Stimulated activated CD4-positive, alpha-beta T cell treated with anti-CD3 and anti-CD28 coated beads, Interleukin-12 subunit alpha, Interleukin-12 subunit beta, amount 100 ng/mL, for 24 hours (primary cell): ENCODE data around the gene SEC61A1.

Experiments used
- DNase-seq, 2 experiments: peaks; one replicate each; pipeline ENCODE4 v3.0.0-alpha.2; 2020; ENCODE audit warnings: low read depth in 2 of 2

SEC61A1 gene

GRCh38 chr3:128051837-128052594, at the start of gene SEC61A1:
Gene SEC61A1 (plus strand): TSS chr3:128052437. CDS start chr3:128052553, 116 bp downstream.
- DNase-seq, result peak; percentile 91

- DNase-seq, result no peak
These were observed 47.6 kb upstream of the SEC61A1 start for GRCh38 chr3:128004661-128005060.

GRCh38 chr3:128006061-128007032, 45.9 kb upstream of the SEC61A1 start:
- DNase-seq, result no peak

GRCh38 chr3:128007033-128007424, 45.2 kb upstream of the SEC61A1 start:
- DNase-seq, result no peak

GRCh38 chr3:128009952-128010846, 42.0 kb upstream of the SEC61A1 start:
- no peak for DNase-seq

GRCh38 chr3:128011140-128011539, 41.1 kb upstream of the SEC61A1 start:
- no peak for DNase-seq

- no peak for DNase-seq
These were observed 40.2 kb upstream of the SEC61A1 start for GRCh38 chr3:128012050-128012449.

GRCh38 chr3:128014548-128014947, 37.7 kb upstream of the SEC61A1 start:
- DNase-seq, result no peak

GRCh38 chr3:128016502-128016901, 35.7 kb upstream of the SEC61A1 start:
- DNase-seq, result no peak

GRCh38 chr3:128021768-128022372, 30.4 kb upstream of the SEC61A1 start:
- no peak for DNase-seq

GRCh38 chr3:128033102-128033501, 19.1 kb upstream of the SEC61A1 start:
- DNase-seq, result no peak

- no peak for DNase-seq
These were observed 16.1 kb upstream of the SEC61A1 start for GRCh38 chr3:128036119-128036518.

- DNase-seq, result no peak
These were observed 12.2 kb upstream of the SEC61A1 start for GRCh38 chr3:128040041-128040440.

GRCh38 chr3:128040660-128041059, 11.6 kb upstream of the SEC61A1 start:
- no peak for DNase-seq

GRCh38 chr3:128041344-128041743, 10.9 kb upstream of the SEC61A1 start:
- no peak for DNase-seq

GRCh38 chr3:128050597-128050996, 1.6 kb upstream of the SEC61A1 start:
- no peak for DNase-seq

- no peak for DNase-seq
These were observed 789 bp upstream of the SEC61A1 start for GRCh38 chr3:128051459-128051836.

- no peak for DNase-seq
These were observed 536 bp downstream of the SEC61A1 start for GRCh38 chr3:128052595-128053351.

GRCh38 chr3:128053614-128054013, 1.4 kb downstream of the SEC61A1 start:
- DNase-seq, result no peak

- no peak for DNase-seq
These were observed 2.1 kb downstream of the SEC61A1 start for GRCh38 chr3:128054367-128054766.

- DNase-seq, result no peak
These were observed 4.0 kb downstream of the SEC61A1 start for GRCh38 chr3:128056258-128056657.
